HEK293 (cell line): Measurements from ENCODE around the gene MX1.

Experiments
- CTCF ChIA-PET: fragments of 350-600 bp; formaldehyde crosslinking; extraction: SDS; loops from one replicate; lab custom pipeline; 2021; ENCODE audit warnings: antibody characterized with exemption; lab: Yijun Ruan, JAX
- POLR2A ChIA-PET: fragments of 300-600 bp; formaldehyde crosslinking; extraction: SDS; loops from one replicate; lab custom pipeline; 2020; ENCODE audit warnings: antibody characterized with exemption, inconsistent platforms; lab: Yijun Ruan, JAX
- H3K27ac ChIP-seq: fragments of 200-500 bp; sonication (Bioruptor generic); 2 replicates; pipeline ENCODE4 v1.5.1; 2014; ENCODE audit warnings: low read depth, low read length, control low read depth, inconsistent platforms; ENCODE audit errors: extremely low read depth
- H3K36me3 ChIP-seq, 2 experiments: fragments of 200-500 bp in 1 of 2; sonication (Bioruptor generic) in 1 of 2; 1 replicate in 1 of 2; 2 replicates in 1 of 2; pipeline ENCODE4 v1.5.1; 2014 to 2017; ENCODE audit warnings: inconsistent platforms in 2 of 2, low read length in 2 of 2; ENCODE audit not compliant: control insufficient read depth in 2 of 2, insufficient read depth in 1 of 2
- H3K4me1 ChIP-seq: fragments of 200-500 bp; sonication (Bioruptor generic); 2 replicates; pipeline ENCODE4 v1.5.1; 2014; ENCODE audit warnings: mild to moderate bottlenecking, low read length, inconsistent platforms; ENCODE audit not compliant: control insufficient read depth, insufficient read depth
- H3K4me3 ChIP-seq: 2 replicates; pipeline ENCODE4 v1.5.1; 2011; ENCODE audit warnings: low read depth, mild to moderate bottlenecking, control low read depth, low read length, moderate library complexity
- H3K9me3 ChIP-seq: fragments of 200-500 bp; sonication (Bioruptor generic); 2 replicates; pipeline ENCODE4 v1.5.1; 2014; ENCODE audit warnings: low read depth, low read length, inconsistent platforms; ENCODE audit not compliant: control insufficient read depth, insufficient read depth
- BCL11B ChIP-seq: fragments of 450-650 bp; formaldehyde crosslinking; IDR thresholded peaks from 2 replicates; pipeline ENCODE4 v1.5.1; 2016; ENCODE audit warnings: low read depth, missing biosample characterization, missing genetic modification characterization
- KLF7 ChIP-seq: fragments of 450-650 bp; formaldehyde crosslinking; IDR thresholded peaks from 2 replicates; pipeline ENCODE4 v1.5.1; 2016; ENCODE audit warnings: missing biosample characterization, missing genetic modification characterization, borderline replicate concordance
- PRDM1 ChIP-seq: fragments of 450-650 bp; formaldehyde crosslinking; IDR thresholded peaks from 2 replicates; pipeline ENCODE4; 2016; ENCODE audit warnings: missing biosample characterization, missing genetic modification characterization
- ZNF214 ChIP-seq: fragments of 450-650 bp; formaldehyde crosslinking; IDR thresholded peaks from 2 replicates; pipeline ENCODE4 v1.5.1; 2017; ENCODE audit warnings: missing biosample characterization, mild to moderate bottlenecking, missing genetic modification characterization, borderline replicate concordance
- ZNF510 ChIP-seq: fragments of 450-650 bp; formaldehyde crosslinking; IDR thresholded peaks from 2 replicates; pipeline ENCODE4 v1.5.1; 2018; ENCODE audit warnings: mild to moderate bottlenecking, missing genetic modification characterization, missing biosample characterization; ENCODE audit not compliant: insufficient replicate concordance
- ZNF529 ChIP-seq: fragments of 450-650 bp; formaldehyde crosslinking; IDR thresholded peaks from 2 replicates; pipeline ENCODE4 v1.5.1; 2017; ENCODE audit warnings: missing genetic modification characterization, missing biosample characterization; ENCODE audit not compliant: insufficient replicate concordance
- ZNF548 ChIP-seq: fragments of 450-650 bp; formaldehyde crosslinking; IDR thresholded peaks from 2 replicates; pipeline ENCODE4 v1.5.1; 2016; ENCODE audit warnings: missing biosample characterization, missing genetic modification characterization
- ZNF768 ChIP-seq: fragments of 450-650 bp; formaldehyde crosslinking; IDR thresholded peaks from 2 replicates; pipeline ENCODE4 v1.5.1; 2018; ENCODE audit warnings: missing biosample characterization, mild to moderate bottlenecking, missing genetic modification characterization
- TF ChIP-seq, protein P1 (sequence below): fragments of 450-650 bp; formaldehyde crosslinking; IDR thresholded peaks from 2 replicates; pipeline ENCODE4 v1.5.1; 2016; ENCODE audit warnings: missing biosample characterization, missing genetic modification characterization
- TF ChIP-seq, protein P2 (sequence below): fragments of 450-650 bp; formaldehyde crosslinking; conservative IDR thresholded peaks from 2 replicates; pipeline ENCODE4 v1.5.1; 2016; ENCODE audit warnings: low read depth, missing biosample characterization, missing genetic modification characterization
- TF ChIP-seq, protein P3 (sequence below): fragments of 450-650 bp; formaldehyde crosslinking; IDR thresholded peaks from 2 replicates; pipeline ENCODE4 v1.5.1; 2016; ENCODE audit warnings: missing biosample characterization, missing genetic modification characterization
- TF ChIP-seq, protein P4 (sequence below): fragments of 450-650 bp; formaldehyde crosslinking; IDR thresholded peaks from 2 replicates; pipeline ENCODE4 v1.5.1; 2016; ENCODE audit warnings: missing biosample characterization, missing genetic modification characterization

Gene MX1

DNA sequence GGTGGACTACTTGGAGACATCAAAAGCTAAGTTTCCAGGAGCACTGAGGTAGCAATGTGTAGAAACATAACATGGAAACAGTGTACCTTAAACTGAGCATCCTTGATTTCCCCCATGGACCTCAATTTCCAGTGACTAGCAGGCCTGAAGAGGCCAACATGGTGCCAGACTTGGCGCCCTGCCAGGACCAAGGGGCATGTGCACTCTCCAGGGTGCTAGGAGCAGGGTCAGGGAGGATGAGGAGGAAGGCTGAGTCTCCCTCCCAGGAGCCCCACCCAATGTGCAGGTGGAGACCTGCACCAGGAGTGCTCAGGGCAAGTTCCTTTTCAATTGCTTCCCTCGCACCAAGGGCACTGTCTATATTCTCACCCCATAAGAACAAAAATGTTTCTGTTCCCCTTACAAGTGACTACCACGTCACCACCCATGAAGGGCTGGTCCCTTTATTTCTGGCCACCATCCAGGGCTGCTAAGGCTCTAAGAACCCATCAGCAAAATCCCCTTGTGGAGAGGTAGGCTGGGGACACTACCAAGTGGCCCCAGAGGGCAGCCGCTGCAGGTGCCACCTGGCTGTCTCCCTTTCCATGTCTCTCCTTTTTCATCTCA lies 39.2 kb downstream of the MX1 start:
- ChIA-PET CTCF (no interaction called here), POLR2A (no interaction called here)
- H3K27ac ChIP-seq, result no peak overlapping the region

DNA sequence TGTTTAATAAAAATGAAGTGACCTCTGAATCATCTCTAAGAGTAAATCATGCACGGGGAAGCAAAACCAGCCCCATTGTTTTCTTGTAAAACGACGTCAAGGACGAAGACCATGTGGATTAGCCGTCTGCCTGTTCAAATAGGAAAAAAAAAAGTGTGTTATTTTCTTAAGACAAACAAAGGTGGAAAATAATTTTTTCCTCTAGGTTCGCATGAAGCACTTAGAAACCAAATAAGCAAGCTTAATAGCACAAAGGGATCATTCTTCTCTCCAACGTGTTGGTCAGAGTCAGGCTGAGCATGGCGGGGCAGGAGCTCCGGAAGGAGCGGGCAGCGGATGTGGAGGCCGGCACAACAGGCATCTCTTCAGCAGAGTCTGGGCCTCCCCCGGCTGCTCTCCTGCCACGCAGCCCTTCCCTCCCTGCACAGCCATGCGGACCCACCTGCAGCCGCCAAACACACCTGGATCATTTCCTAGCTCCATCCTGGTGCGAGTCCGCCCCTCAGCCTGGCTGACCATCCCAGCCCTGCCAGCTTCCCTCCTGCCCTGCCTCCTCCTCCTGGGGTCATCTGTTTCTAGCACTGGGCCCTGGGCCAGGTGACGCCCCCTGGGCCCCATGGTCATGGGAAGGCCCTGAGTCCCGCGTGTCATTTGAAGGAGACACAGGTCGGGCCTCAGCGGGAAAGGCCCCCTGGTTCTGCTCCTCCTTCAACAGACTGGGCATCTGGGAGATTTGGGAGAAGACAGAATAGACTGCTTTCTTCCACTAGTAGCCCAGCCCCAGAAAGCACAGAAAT lies 40.2 kb downstream of the MX1 start:
- H3K4me3 ChIP-seq, result no peak overlapping the region
- no peaks in the 10 kb centered on the region for H3K9me3 ChIP-seq
- no peak for TF ChIP-seq KLF7 (tag by site-specific recombination)
- ChIA-PET CTCF (no interaction called here), POLR2A (no interaction called here)
- no peaks in the 10 kb centered on the region for H3K36me3 ChIP-seq
- no peaks in the 10 kb centered on the region for H3K4me1 ChIP-seq
- no peak overlapping the region for H3K27ac ChIP-seq

More for the DNA sequence above, 39.2 kb downstream of the MX1 start:
- H3K9me3 ChIP-seq, result no peaks in the 10 kb centered on the region
- no peaks in the 10 kb centered on the region for H3K4me1 ChIP-seq
- no peak overlapping the region for H3K4me3 ChIP-seq
- TF ChIP-seq, protein P1, sequence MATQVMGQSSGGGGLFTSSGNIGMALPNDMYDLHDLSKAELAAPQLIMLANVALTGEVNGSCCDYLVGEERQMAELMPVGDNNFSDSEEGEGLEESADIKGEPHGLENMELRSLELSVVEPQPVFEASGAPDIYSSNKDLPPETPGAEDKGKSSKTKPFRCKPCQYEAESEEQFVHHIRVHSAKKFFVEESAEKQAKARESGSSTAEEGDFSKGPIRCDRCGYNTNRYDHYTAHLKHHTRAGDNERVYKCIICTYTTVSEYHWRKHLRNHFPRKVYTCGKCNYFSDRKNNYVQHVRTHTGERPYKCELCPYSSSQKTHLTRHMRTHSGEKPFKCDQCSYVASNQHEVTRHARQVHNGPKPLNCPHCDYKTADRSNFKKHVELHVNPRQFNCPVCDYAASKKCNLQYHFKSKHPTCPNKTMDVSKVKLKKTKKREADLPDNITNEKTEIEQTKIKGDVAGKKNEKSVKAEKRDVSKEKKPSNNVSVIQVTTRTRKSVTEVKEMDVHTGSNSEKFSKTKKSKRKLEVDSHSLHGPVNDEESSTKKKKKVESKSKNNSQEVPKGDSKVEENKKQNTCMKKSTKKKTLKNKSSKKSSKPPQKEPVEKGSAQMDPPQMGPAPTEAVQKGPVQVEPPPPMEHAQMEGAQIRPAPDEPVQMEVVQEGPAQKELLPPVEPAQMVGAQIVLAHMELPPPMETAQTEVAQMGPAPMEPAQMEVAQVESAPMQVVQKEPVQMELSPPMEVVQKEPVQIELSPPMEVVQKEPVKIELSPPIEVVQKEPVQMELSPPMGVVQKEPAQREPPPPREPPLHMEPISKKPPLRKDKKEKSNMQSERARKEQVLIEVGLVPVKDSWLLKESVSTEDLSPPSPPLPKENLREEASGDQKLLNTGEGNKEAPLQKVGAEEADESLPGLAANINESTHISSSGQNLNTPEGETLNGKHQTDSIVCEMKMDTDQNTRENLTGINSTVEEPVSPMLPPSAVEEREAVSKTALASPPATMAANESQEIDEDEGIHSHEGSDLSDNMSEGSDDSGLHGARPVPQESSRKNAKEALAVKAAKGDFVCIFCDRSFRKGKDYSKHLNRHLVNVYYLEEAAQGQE (tag by site-specific recombination), result peak; percentile 48
- TF ChIP-seq, protein P2, sequence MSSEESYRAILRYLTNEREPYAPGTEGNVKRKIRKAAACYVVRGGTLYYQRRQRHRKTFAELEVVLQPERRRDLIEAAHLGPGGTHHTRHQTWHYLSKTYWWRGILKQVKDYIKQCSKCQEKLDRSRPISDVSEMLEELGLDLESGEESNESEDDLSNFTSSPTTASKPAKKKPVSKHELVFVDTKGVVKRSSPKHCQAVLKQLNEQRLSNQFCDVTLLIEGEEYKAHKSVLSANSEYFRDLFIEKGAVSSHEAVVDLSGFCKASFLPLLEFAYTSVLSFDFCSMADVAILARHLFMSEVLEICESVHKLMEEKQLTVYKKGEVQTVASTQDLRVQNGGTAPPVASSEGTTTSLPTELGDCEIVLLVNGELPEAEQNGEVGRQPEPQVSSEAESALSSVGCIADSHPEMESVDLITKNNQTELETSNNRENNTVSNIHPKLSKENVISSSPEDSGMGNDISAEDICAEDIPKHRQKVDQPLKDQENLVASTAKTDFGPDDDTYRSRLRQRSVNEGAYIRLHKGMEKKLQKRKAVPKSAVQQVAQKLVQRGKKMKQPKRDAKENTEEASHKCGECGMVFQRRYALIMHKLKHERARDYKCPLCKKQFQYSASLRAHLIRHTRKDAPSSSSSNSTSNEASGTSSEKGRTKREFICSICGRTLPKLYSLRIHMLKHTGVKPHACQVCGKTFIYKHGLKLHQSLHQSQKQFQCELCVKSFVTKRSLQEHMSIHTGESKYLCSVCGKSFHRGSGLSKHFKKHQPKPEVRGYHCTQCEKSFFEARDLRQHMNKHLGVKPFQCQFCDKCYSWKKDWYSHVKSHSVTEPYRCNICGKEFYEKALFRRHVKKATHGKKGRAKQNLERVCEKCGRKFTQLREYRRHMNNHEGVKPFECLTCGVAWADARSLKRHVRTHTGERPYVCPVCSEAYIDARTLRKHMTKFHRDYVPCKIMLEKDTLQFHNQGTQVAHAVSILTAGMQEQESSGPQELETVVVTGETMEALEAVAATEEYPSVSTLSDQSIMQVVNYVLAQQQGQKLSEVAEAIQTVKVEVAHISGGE, result no peak
- TF ChIP-seq, protein P3, sequence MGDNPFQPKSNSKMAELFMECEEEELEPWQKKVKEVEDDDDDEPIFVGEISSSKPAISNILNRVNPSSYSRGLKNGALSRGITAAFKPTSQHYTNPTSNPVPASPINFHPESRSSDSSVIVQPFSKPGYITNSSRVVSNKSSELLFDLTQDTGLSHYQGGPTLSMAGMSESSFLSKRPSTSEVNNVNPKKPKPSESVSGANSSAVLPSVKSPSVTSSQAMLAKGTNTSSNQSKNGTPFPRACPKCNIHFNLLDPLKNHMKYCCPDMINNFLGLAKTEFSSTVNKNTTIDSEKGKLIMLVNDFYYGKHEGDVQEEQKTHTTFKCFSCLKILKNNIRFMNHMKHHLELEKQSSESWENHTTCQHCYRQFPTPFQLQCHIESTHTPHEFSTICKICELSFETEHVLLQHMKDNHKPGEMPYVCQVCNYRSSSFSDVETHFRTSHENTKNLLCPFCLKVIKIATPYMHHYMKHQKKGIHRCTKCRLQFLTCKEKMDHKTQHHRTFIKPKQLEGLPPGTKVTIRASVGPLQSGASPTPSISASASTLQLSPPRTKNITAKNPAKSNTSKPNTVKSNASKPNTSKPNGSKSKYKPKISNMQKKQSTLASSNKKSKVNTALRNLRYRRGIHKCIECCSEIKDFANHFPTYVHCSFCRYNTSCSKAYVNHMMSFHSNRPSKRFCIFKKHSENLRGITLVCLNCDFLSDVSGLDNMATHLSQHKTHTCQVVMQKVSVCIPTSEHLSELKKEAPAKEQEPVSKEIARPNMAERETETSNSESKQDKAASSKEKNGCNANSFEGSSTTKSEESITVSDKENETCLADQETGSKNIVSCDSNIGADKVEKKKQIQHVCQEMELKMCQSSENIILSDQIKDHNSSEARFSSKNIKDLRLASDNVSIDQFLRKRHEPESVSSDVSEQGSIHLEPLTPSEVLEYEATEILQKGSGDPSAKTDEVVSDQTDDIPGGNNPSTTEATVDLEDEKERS (tag by site-specific recombination), result no peak
- H3K36me3 ChIP-seq, result no peaks in the 10 kb centered on the region

DNA sequence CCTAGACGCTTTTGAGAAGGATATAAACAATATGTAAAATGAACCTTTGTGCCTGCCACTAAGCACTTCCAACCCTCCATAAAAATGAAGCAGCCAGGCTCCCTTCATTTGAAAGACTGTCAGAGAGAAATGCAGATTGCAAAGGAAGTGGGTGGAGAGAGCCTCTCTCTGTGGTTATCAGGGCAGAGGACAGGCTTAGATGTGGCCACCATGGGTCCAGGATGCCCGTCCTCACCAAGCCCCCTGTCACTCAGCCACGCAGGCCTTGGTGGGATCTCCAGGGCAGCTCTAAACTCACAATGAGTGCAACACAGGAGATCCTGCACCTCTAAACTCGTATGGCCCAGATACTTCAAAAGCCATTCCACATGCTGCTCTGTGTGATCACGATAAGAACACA lies 44.0 kb downstream of the MX1 start:
- CTCF ChIA-PET, result interaction anchor here (0.6 to 2.7 kb wide), 2 partner anchors 25 to 187 kb away, joined by 4 to 18 read pairs; no protein-coding TSS in a partner anchor
- POLR2A ChIA-PET, result no interaction called here

More for the DNA sequence above, 44.0 kb downstream of the MX1 start:
- no peaks in the 10 kb centered on the region for H3K9me3 ChIP-seq
- H3K27ac ChIP-seq, result no peak overlapping the region
- TF ChIP-seq ZNF510 (tag by site-specific recombination) (no peak), BCL11B (no peak), ZNF768 (tag by site-specific recombination) (no peak), ZNF214 (tag by site-specific recombination) (no peak), ZNF548 (tag by site-specific recombination) (no peak), PRDM1 (tag by site-specific recombination) (no peak), ZNF529 (tag by site-specific recombination) (no peak)
- TF ChIP-seq, protein P4, sequence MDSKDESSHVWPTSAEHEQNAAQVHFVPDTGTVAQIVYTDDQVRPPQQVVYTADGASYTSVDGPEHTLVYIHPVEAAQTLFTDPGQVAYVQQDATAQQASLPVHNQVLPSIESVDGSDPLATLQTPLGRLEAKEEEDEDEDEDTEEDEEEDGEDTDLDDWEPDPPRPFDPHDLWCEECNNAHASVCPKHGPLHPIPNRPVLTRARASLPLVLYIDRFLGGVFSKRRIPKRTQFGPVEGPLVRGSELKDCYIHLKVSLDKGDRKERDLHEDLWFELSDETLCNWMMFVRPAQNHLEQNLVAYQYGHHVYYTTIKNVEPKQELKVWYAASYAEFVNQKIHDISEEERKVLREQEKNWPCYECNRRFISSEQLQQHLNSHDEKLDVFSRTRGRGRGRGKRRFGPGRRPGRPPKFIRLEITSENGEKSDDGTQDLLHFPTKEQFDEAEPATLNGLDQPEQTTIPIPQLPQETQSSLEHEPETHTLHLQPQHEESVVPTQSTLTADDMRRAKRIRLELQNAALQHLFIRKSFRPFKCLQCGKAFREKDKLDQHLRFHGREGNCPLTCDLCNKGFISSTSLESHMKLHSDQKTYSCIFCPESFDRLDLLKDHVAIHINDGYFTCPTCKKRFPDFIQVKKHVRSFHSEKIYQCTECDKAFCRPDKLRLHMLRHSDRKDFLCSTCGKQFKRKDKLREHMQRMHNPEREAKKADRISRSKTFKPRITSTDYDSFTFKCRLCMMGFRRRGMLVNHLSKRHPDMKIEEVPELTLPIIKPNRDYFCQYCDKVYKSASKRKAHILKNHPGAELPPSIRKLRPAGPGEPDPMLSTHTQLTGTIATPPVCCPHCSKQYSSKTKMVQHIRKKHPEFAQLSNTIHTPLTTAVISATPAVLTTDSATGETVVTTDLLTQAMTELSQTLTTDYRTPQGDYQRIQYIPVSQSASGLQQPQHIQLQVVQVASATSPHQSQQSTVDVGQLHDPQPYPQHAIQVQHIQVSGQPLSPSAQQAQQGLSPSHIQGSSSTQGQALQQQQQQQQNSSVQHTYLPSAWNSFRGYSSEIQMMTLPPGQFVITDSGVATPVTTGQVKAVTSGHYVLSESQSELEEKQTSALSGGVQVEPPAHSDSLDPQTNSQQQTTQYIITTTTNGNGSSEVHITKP (tag by site-specific recombination), result no peak
- no peaks in the 10 kb centered on the region for H3K36me3 ChIP-seq
- H3K4me1 ChIP-seq, result no peaks in the 10 kb centered on the region
- no peak overlapping the region for H3K4me3 ChIP-seq
